GM12874 (cell line): ENCODE measurements around the gene MCM9.

Source experiments
- CTCF ChIP-seq: IDR thresholded peaks from 2 replicates; pipeline ENCODE4 v1.5.1; 2011; ENCODE audit warnings: low read depth, mild to moderate bottlenecking, control low read depth, low read length, moderate library complexity; ENCODE audit not compliant: insufficient read depth

Gene MCM9

GRCh38 chr6:118934461-118935330 lies at the start of gene MCM9:
Gene MCM9 (minus strand): TSS chr6:118935159. CDS start chr6:118931723, 3,436 bp downstream.
- TF ChIP-seq CTCF = no peak

GRCh38 chr6:118984342-118984741 lies 49.4 kb upstream of the MCM9 start:
- no peak for TF ChIP-seq CTCF

- TF ChIP-seq CTCF = no peak
Observed at GRCh38 chr6:118982575-118982911, 47.6 kb upstream of the MCM9 start.

GRCh38 chr6:118981884-118982574 lies 47.1 kb upstream of the MCM9 start:
- TF ChIP-seq CTCF = no peak

- no peak for TF ChIP-seq CTCF
Observed at GRCh38 chr6:118980063-118980462, 45.1 kb upstream of the MCM9 start.

- no peak for TF ChIP-seq CTCF
Observed at GRCh38 chr6:118974790-118975189, 39.8 kb upstream of the MCM9 start.

GRCh38 chr6:118971682-118972081 lies 36.7 kb upstream of the MCM9 start:
- no peak for TF ChIP-seq CTCF
